Activated naive CD8-positive, alpha-beta T cell treated with anti-CD3 and anti-CD28 coated beads, Interleukin-2, amount 50 U/mL, for 24 hours (primary cell): Measurements from ENCODE around the gene PROK1.

Experiments
- ATAC-seq: fragments of 150-1000 bp; cut with Tn5 transposase; one replicate; pipeline ENCODE4 v1.10.0; 2021
- DNase-seq: peaks from one replicate; pipeline ENCODE4 v3.0.0; 2021
- H3K27ac Mint-ChIP-seq: one replicate; pipeline ENCODE4 v1.8.0; 2021; ENCODE audit warnings: mild to moderate bottlenecking, mixed read lengths
- H3K27me3 Mint-ChIP-seq: one replicate; pipeline ENCODE4 v1.8.0; 2021; ENCODE audit warnings: mixed read lengths
- H3K36me3 Mint-ChIP-seq: one replicate; pipeline ENCODE4 v1.8.0; 2021; ENCODE audit warnings: low read depth, mixed read lengths
- H3K4me1 Mint-ChIP-seq: one replicate; pipeline ENCODE4 v1.8.0; 2021; ENCODE audit warnings: mixed read lengths
- H3K4me3 Mint-ChIP-seq: one replicate; pipeline ENCODE4 v1.8.0; 2021; ENCODE audit warnings: mild to moderate bottlenecking, moderate library complexity, mixed read lengths
- H3K9me3 Mint-ChIP-seq: one replicate; pipeline ENCODE4 v1.8.0; 2021; ENCODE audit warnings: mixed read lengths

The PROK1 gene

GRCh38 chr1:110495926-110496600 lies 45.1 kb downstream of the PROK1 start:
- H3K27ac Mint-ChIP-seq = no peak overlapping the region
- no peak overlapping the region for H3K4me3 Mint-ChIP-seq
- no peaks in the 10 kb centered on the region for H3K4me1 Mint-ChIP-seq
- peaks cover 2% of the 10 kb centered on the region for H3K27me3 Mint-ChIP-seq
- no peaks in the 10 kb centered on the region for H3K9me3 Mint-ChIP-seq
- H3K36me3 Mint-ChIP-seq = no peaks in the 10 kb centered on the region
- ATAC-seq (peak; percentile 67), DNase-seq (peak; percentile 81)

- no peak for DNase-seq
These were observed 47.3 kb downstream of the PROK1 start for GRCh38 chr1:110498270-110498669.

GRCh38 chr1:110501488-110502132 lies 50.7 kb downstream of the PROK1 start:
- ATAC-seq (no peak), DNase-seq (no peak)
- Mint-ChIP-seq H3K4me3 (no peak overlapping the region), H3K36me3 (no peaks in the 10 kb centered on the region), H3K27me3 (peaks cover 8% of the 10 kb centered on the region), H3K9me3 (no peaks in the 10 kb centered on the region), H3K4me1 (no peaks in the 10 kb centered on the region), H3K27ac (no peak overlapping the region)

More at GRCh38 chr1:110498270-110498669, 47.3 kb downstream of the PROK1 start:
- ATAC-seq = no peak
- H3K36me3 Mint-ChIP-seq = no peaks in the 10 kb centered on the region
- no peaks in the 10 kb centered on the region for H3K4me1 Mint-ChIP-seq
- H3K4me3 Mint-ChIP-seq = no peak overlapping the region
- H3K9me3 Mint-ChIP-seq = no peaks in the 10 kb centered on the region
- H3K27me3 Mint-ChIP-seq = peaks cover 5% of the 10 kb centered on the region
- no peak overlapping the region for H3K27ac Mint-ChIP-seq

GRCh38 chr1:110502402-110503151 lies 51.6 kb downstream of the PROK1 start:
- Mint-ChIP-seq H3K4me3 (no peak overlapping the region), H3K4me1 (no peaks in the 10 kb centered on the region), H3K27me3 (peaks cover 8% of the 10 kb centered on the region)

GRCh38 chr1:110503471-110503870 lies 52.5 kb downstream of the PROK1 start:
- Mint-ChIP-seq H3K4me3 (no peak overlapping the region), H3K4me1 (no peaks in the 10 kb centered on the region), H3K36me3 (no peaks in the 10 kb centered on the region), H3K9me3 (no peaks in the 10 kb centered on the region), H3K27me3 (peaks cover 8% of the 10 kb centered on the region), H3K27ac (no peak overlapping the region)
- ATAC-seq (no peak), DNase-seq (no peak)

More at GRCh38 chr1:110502402-110503151, 51.6 kb downstream of the PROK1 start:
- Mint-ChIP-seq H3K36me3 (no peaks in the 10 kb centered on the region), H3K27ac (no peak overlapping the region), H3K9me3 (no peaks in the 10 kb centered on the region)
- ATAC-seq (no peak), DNase-seq (no peak)

- H3K9me3 Mint-ChIP-seq = no peaks in the 10 kb centered on the region
- H3K27ac Mint-ChIP-seq = no peak overlapping the region
- DNase-seq (no peak), ATAC-seq (no peak)
- no peak overlapping the region for H3K4me3 Mint-ChIP-seq
- no peaks in the 10 kb centered on the region for H3K4me1 Mint-ChIP-seq
- H3K27me3 Mint-ChIP-seq = peaks cover 8% of the 10 kb centered on the region
- H3K36me3 Mint-ChIP-seq = no peaks in the 10 kb centered on the region
These were observed 53.3 kb downstream of the PROK1 start for GRCh38 chr1:110504226-110504625.

GRCh38 chr1:110505596-110505995 lies 54.6 kb downstream of the PROK1 start:
- H3K27ac Mint-ChIP-seq = no peak overlapping the region
- ATAC-seq (no peak), DNase-seq (no peak)
- no peak overlapping the region for H3K4me3 Mint-ChIP-seq
- H3K36me3 Mint-ChIP-seq = no peaks in the 10 kb centered on the region
- no peaks in the 10 kb centered on the region for H3K9me3 Mint-ChIP-seq
- peaks cover 6% of the 10 kb centered on the region for H3K27me3 Mint-ChIP-seq
- H3K4me1 Mint-ChIP-seq = no peaks in the 10 kb centered on the region

- H3K36me3 Mint-ChIP-seq = no peaks in the 10 kb centered on the region
- H3K9me3 Mint-ChIP-seq = no peaks in the 10 kb centered on the region
- H3K27ac Mint-ChIP-seq = no peak overlapping the region
- ATAC-seq (no peak), DNase-seq (no peak)
- H3K27me3 Mint-ChIP-seq = peaks cover 6% of the 10 kb centered on the region
- H3K4me3 Mint-ChIP-seq = no peak overlapping the region
- no peaks in the 10 kb centered on the region for H3K4me1 Mint-ChIP-seq
These were observed 55.6 kb downstream of the PROK1 start for GRCh38 chr1:110506541-110506940.
